GM12891 (cell line): ENCODE measurements around the gene SYPL2.

ENCODE experiments used
- POLR2A ChIP-seq: IDR thresholded peaks from 2 replicates; pipeline ENCODE4 v1.6.1; 2011; ENCODE audit warnings: low read depth, low read length, control low read depth
- POLR2AphosphoS5 ChIP-seq: IDR thresholded peaks from 2 replicates; pipeline ENCODE4 v1.6.1; 2011; ENCODE audit warnings: low read depth, low read length, control low read depth
- TAF1 ChIP-seq: IDR thresholded peaks from 2 replicates; pipeline ENCODE4 v1.6.1; 2011; ENCODE audit warnings: low read depth, low read length, control low read depth

- TF ChIP-seq POLR2A, result no peak
- TF ChIP-seq POLR2AphosphoS5, result no peak
- no peak for TF ChIP-seq TAF1
These were observed 25.0 kb downstream of the SYPL2 start for GRCh38 chr1:109491372-109491771.
